A673 (cell line): ENCODE measurements around the gene NOS1AP. TPM values are rescaled to one million over a fixed set of nuclear protein-coding genes. Genes with fewer than 3 reads are reported as not detected.
A peak's percentile ranks its signal among the peaks of the same experiment; 100 is the strongest.

ENCODE experiments used
- BruUV-seq: library from RNA; stranded (reverse); fragments of 400-500 nt; replicated peaks from 2 replicates; lab custom pipeline; 2021; lab: Mats Ljungman, UMichigan
- CTCF ChIA-PET: fragments of 300-600 bp; sonication (Branson Sonifier 250); formaldehyde crosslinking; loops from one replicate; lab custom pipeline; 2022; ENCODE audit warnings: antibody characterized with exemption; lab: Charles Lee
- POLR2A ChIA-PET: fragments of 300-600 bp; sonication (Branson Sonifier 250); formaldehyde crosslinking; loops from one replicate; lab custom pipeline; 2022; ENCODE audit warnings: antibody characterized with exemption; ENCODE audit not compliant: low non-redundant PET; lab: Charles Lee
- DNase-seq: peaks from one replicate; pipeline ENCODE4 v3.0.0-alpha.2; 2015; ENCODE audit warnings: low spot score
- H3K27ac ChIP-seq: fragments of 200-600 bp; sonication (generic); 2 replicates; pipeline ENCODE4 v1.5.1; 2016; ENCODE audit warnings: mixed run types, low read depth, mild to moderate bottlenecking, mixed read lengths, antibody characterized with exemption, low read length; ENCODE audit not compliant: poor library complexity, severe bottlenecking
- H3K27me3 ChIP-seq: fragments of 200-600 bp; sonication (generic); replicated peaks from 2 replicates; pipeline ENCODE4 v1.6.1; 2017; ENCODE audit warnings: mixed run types, low read depth, mild to moderate bottlenecking, mixed read lengths, antibody characterized with exemption, low read length; ENCODE audit not compliant: insufficient read depth, poor library complexity
- H3K36me3 ChIP-seq: fragments of 200-600 bp; sonication (generic); 2 replicates; pipeline ENCODE4 v1.6.1; 2016; ENCODE audit warnings: mixed run types, mild to moderate bottlenecking, mixed read lengths, antibody characterized with exemption, low read length; ENCODE audit not compliant: insufficient read depth, poor library complexity, severe bottlenecking
- H3K4me1 ChIP-seq: fragments of 200-600 bp; sonication (generic); 2 replicates; pipeline ENCODE4 v1.6.1; 2017; ENCODE audit warnings: mixed run types, mild to moderate bottlenecking, mixed read lengths, antibody characterized with exemption, low read length; ENCODE audit not compliant: insufficient read depth, poor library complexity, severe bottlenecking
- H3K4me3 ChIP-seq: fragments of 200-600 bp; sonication (generic); 2 replicates; pipeline ENCODE4 v1.5.1; 2016; ENCODE audit warnings: low read depth, mixed run types, mild to moderate bottlenecking, mixed read lengths, low read length; ENCODE audit not compliant: poor library complexity, severe bottlenecking
- H3K9me3 ChIP-seq: fragments of 200-600 bp; sonication (generic); 2 replicates; pipeline ENCODE4 v1.6.1; 2016; ENCODE audit warnings: mixed run types, low read depth, mild to moderate bottlenecking, mixed read lengths, antibody characterized with exemption, low read length; ENCODE audit not compliant: poor library complexity, severe bottlenecking
- EZH2 ChIP-seq: fragments of 200-600 bp; sonication (generic); IDR thresholded peaks from 2 replicates; pipeline ENCODE4 v1.6.1; 2017; ENCODE audit warnings: borderline replicate concordance, low read depth, mild to moderate bottlenecking, mixed read lengths, antibody characterized with exemption, low read length; ENCODE audit not compliant: poor library complexity, severe bottlenecking
- intact Hi-C: fragments of 100-400 bp; cut with micrococcal nuclease; formaldehyde crosslinking; loops from one replicate; pipeline ENCODE4 v1.10.0; 2022; ENCODE audit not compliant: unreplicated experiment
- total RNA-seq: library from RNA; stranded (reverse); gene quantifications from 2 replicates; pipeline ENCODE4 v1.2.3, GENCODE V29; 2021
- TF ChIP-seq, protein P1 (sequence below): fragments of 300-800, 200-600 bp; sonication (generic); conservative IDR thresholded peaks from 2 replicates; pipeline ENCODE4 v1.5.1; 2017; ENCODE audit warnings: low read depth, mild to moderate bottlenecking, antibody characterized with exemption, low read length, moderate library complexity, mixed read lengths

Gene NOS1AP
- total RNA-seq, 1 experiment from 2014 or later: 28.0 TPM

GRCh38 chr1:162397039-162397448 lies 327.6 kb downstream of the NOS1AP start:
- POLR2A ChIA-PET: no interaction called here
- no TSS peak for BruUV-seq
- CTCF ChIA-PET: no interaction called here
- H3K9me3 ChIP-seq: no peaks in the 10 kb centered on the region
- no peaks in the 10 kb centered on the region for H3K27me3 ChIP-seq
- DNase-seq: no peak
- intact Hi-C loops: loop anchor here (10.0 kb wide), 1 partner anchor 612 kb away; no protein-coding TSS in a partner anchor
- TF ChIP-seq, protein P1, sequence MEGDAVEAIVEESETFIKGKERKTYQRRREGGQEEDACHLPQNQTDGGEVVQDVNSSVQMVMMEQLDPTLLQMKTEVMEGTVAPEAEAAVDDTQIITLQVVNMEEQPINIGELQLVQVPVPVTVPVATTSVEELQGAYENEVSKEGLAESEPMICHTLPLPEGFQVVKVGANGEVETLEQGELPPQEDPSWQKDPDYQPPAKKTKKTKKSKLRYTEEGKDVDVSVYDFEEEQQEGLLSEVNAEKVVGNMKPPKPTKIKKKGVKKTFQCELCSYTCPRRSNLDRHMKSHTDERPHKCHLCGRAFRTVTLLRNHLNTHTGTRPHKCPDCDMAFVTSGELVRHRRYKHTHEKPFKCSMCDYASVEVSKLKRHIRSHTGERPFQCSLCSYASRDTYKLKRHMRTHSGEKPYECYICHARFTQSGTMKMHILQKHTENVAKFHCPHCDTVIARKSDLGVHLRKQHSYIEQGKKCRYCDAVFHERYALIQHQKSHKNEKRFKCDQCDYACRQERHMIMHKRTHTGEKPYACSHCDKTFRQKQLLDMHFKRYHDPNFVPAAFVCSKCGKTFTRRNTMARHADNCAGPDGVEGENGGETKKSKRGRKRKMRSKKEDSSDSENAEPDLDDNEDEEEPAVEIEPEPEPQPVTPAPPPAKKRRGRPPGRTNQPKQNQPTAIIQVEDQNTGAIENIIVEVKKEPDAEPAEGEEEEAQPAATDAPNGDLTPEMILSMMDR: no peak
- TF ChIP-seq EZH2: no peak
- no peak overlapping the region for H3K4me3 ChIP-seq
- H3K27ac ChIP-seq: peak overlapping the region; percentile 79
- peaks cover 61% of the 10 kb centered on the region for H3K4me1 ChIP-seq
- no peaks in the 10 kb centered on the region for H3K36me3 ChIP-seq

DNA sequence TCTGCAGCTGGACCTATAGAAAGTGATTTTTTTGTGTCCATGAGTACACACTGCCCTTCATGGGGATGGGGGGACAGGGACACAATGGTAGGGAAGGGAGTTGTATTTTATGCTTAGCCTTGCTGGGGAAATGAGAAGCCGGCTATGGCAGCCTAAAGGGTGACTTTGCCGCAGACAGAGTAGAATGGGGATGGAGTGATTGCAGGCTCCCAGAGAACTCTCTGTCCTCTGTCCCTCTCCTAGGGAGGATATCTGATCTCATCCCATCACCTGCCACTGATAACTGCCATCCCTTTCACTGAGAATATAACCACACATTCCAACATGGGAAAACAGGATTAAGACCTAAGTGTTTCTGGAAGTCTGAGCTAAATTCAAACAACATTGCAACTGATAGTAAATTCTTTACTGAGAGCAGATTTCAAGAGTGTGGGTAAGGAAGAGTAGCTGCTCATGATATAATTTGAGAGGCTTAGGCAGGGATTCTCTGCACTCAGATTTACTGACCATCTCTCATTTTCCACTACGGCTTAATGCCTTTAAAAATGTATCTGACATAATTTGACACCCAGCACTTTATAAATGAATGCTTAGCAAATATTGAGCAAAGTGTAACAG lies 328.6 kb downstream of the NOS1AP start:
- Histone ChIP-seq H3K4me3 (no peak overlapping the region), H3K27ac (peak overlapping the region; percentile 79), H3K36me3 (no peaks in the 10 kb centered on the region), H3K27me3 (no peaks in the 10 kb centered on the region), H3K9me3 (no peaks in the 10 kb centered on the region), H3K4me1 (peaks cover 52% of the 10 kb centered on the region)
- TF ChIP-seq, protein P1: no peak
- no peak for TF ChIP-seq EZH2
- CTCF ChIA-PET: interaction anchor here (0.6 kb wide), 1 partner anchor 937 kb away, joined by 3 read pairs; no protein-coding TSS in a partner anchor
- POLR2A ChIA-PET: no interaction called here
- no peak for DNase-seq
- intact Hi-C loops: loop anchor here (10.0 kb wide), 1 partner anchor 613 kb away; no protein-coding TSS in a partner anchor
- BruUV-seq: no TSS peak

- TF ChIP-seq, protein P1: no peak
- no peak for TF ChIP-seq EZH2
- Histone ChIP-seq H3K27ac (peak overlapping the region; percentile 79), H3K4me3 (no peak overlapping the region), H3K36me3 (no peaks in the 10 kb centered on the region), H3K9me3 (no peaks in the 10 kb centered on the region), H3K4me1 (peaks cover 43% of the 10 kb centered on the region), H3K27me3 (no peaks in the 10 kb centered on the region)
- DNase-seq: peak; percentile 78
- no TSS peak for BruUV-seq
- intact Hi-C loops: loop anchor here (10.0 kb wide), 1 partner anchor 614 kb away; no protein-coding TSS in a partner anchor
- CTCF ChIA-PET: no interaction called here
- POLR2A ChIA-PET: interaction anchor here (0.6 kb wide), 1 partner anchor 162 kb away, joined by 3 read pairs; the partner anchor contains the start of gene UAP1
Measured at GRCh38 chr1:162398999-162399580, 329.6 kb downstream of the NOS1AP start.
